GM19455 (cell line): ENCODE results near the gene DQX1.
A peak's percentile ranks its signal among the peaks of the same experiment; 100 is the strongest.
"Not testable (repeated sequence)": the region's sequence is repeated elsewhere in the genome, so short reads cannot be mapped to it uniquely, and the experiment has no call there.

Source experiments
- ATAC-seq: cut with Tn5 transposase; IDR thresholded peaks from one replicate; pipeline ENCODE4 v1.9.1; 2021; ENCODE audit not compliant: unreplicated experiment

Gene DQX1

GRCh38 chr2:74497777-74498499, 28.1 kb downstream of the DQX1 start:
- no peak for ATAC-seq

DNA sequence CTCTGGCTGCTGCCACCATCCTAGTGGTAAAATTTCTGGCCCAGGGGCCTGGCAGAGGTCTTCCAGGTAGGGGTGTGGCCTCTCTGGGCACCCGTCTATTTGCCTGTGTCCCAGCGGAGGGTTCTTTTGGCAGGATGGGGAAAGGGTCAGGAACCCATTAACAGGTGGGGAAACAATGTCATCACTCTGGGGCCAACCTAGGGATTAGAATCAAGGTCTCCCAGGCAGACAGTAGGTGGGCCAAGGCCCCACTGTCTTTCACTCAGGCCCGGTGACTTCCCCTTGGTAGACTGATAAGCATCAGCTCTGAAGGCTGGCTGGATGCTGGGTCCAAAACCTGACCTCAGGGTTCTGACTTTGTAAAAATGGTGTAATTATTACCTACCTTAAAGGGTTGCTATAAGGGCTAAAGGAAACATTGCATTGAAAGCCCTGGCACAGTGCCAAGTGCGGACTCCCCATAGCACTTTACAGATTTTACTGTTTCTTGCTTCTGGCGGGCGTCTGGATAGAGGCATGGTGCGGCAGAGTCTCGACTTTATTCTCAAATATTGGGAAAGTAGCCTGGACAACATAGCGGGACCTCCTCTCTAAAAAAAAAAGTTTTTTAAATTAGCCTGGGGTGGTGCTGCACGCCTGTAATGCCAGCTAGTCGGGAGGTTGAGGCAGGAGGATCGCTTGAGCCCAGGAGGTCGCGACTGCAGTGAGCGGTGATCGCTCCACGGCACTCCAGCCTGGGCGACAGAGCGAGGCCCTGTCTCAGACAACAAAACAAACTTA, 28.8 kb downstream of the DQX1 start:
- ATAC-seq: no peak

GRCh38 chr2:74495440-74495839, 30.6 kb downstream of the DQX1 start:
- ATAC-seq: no peak

DNA sequence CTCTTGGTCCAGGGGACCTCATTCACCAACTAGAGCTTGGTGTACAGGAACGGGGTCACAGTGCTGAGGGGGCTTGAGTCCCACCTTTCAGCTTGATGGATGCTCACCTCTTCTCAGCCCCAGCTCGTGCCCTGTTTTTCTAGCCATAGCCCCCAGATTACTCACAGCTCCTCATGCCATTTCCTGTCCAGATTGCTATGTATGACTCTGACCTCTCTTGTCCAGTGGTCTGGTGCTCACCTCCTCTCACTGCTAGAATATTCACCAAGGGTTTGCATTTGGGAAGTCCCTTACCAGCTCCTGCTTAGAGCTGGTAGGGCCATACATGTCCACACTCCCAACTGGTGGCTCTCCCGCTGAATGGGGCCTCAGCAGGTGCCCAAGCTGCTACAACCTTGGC, 32.5 kb downstream of the DQX1 start:
- no peak for ATAC-seq

- ATAC-seq: no peak
Observed at GRCh38 chr2:74491648-74492544, 34.1 kb downstream of the DQX1 start.

DNA sequence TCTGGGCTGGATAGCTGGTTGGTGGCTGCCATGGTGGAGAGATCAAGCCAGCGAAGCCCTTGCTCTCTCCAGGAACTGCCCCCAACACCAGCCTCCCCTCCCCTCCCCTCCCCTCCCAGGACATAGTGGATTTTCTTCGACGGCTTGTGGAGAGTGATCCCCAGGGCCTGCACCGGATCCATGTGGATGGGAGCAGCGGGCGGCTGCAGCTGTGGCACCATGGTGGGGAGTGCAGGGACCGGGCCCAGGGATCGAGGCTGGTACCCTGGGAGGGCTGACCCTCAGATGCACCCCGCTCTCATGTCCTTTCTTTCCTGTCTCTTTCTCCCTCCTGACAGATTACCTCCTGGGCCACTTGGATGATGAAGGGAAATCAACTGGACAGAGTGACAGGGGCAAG, 36.1 kb downstream of the DQX1 start:
- ATAC-seq: no peak

- ATAC-seq: no peak
Observed at GRCh38 chr2:74488643-74489481, 37.2 kb downstream of the DQX1 start.

GRCh38 chr2:74486141-74486540, 39.9 kb downstream of the DQX1 start:
- no peak for ATAC-seq

- ATAC-seq: not testable (repeated sequence)
Observed at GRCh38 chr2:74483675-74484164, 42.3 kb downstream of the DQX1 start.

GRCh38 chr2:74482801-74483674, 43.0 kb downstream of the DQX1 start, which contains the start of the genes CCDC142 and TTC31:
CCDC142 (minus strand) TSS chr2:74482998; CDS start chr2:74482837, 161 bp downstream.
TTC31 (plus strand) TSS chr2:74483081; CDS start chr2:74483096, 15 bp downstream.
- peak; percentile 94 for ATAC-seq

DNA sequence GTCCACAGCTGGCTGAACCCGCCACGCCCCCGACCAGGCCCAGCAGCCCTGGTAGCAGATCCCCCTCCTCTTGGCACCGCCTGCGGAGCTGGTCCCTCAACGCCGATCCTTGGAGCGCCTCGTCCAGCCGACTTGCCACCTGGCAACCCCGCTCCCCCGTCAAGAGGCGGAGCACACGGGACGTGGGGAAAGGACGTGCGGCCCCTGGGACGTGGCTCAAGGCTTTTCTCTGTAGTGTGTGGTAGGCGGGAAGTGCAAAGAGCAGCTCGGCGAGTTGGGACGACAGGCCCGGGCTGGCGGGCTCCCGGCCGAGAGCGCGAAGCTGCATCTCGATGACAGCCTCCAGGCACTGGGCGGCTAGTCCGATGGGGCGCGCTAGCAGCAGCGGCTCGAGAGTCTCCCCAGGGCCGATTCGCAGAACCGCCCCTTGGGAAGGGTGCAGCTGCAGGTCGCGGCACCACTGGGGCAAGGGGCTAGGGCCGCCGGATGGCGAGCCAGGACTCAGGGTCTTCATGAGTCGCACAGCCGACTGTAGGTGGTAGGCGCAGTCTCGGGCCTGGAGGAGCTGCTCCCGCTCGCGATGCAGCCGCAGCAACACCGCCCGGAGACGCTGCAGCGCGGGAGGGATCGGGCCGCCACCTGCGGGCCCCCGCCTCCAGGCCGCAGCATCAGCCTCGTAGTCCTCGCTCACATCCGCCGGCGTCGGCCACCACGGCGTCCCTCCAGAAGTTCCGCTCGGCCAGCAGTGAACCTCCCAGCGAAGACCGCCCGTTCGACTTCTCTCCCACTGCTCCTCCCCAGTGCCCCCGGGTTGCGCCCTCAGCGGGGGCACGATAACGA, 43.9 kb downstream of the DQX1 start:
- peak; percentile 34 for ATAC-seq

GRCh38 chr2:74481431-74481830, 44.6 kb downstream of the DQX1 start:
- ATAC-seq: no peak

- no peak for ATAC-seq
Observed at GRCh38 chr2:74474899-74475298, 51.1 kb downstream of the DQX1 start.

- no peak for ATAC-seq
Observed at GRCh38 chr2:74474481-74474880, 51.5 kb downstream of the DQX1 start.

DNA sequence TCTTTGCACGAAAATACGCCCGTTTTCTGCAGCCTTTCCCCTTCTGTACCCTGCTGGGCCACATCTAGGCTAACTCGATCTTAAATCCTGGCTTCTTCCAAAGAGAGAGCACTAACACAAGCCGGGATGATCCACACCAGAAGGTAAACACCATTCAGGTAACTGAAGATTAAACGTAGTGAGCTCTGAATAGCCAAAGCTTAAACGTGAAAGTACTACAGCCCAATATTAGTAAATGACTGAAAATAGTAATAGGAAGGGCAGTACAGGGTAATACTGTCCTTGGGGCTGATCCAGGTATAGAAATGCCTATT, 53.1 kb downstream of the DQX1 start:
- ATAC-seq: no peak

DNA sequence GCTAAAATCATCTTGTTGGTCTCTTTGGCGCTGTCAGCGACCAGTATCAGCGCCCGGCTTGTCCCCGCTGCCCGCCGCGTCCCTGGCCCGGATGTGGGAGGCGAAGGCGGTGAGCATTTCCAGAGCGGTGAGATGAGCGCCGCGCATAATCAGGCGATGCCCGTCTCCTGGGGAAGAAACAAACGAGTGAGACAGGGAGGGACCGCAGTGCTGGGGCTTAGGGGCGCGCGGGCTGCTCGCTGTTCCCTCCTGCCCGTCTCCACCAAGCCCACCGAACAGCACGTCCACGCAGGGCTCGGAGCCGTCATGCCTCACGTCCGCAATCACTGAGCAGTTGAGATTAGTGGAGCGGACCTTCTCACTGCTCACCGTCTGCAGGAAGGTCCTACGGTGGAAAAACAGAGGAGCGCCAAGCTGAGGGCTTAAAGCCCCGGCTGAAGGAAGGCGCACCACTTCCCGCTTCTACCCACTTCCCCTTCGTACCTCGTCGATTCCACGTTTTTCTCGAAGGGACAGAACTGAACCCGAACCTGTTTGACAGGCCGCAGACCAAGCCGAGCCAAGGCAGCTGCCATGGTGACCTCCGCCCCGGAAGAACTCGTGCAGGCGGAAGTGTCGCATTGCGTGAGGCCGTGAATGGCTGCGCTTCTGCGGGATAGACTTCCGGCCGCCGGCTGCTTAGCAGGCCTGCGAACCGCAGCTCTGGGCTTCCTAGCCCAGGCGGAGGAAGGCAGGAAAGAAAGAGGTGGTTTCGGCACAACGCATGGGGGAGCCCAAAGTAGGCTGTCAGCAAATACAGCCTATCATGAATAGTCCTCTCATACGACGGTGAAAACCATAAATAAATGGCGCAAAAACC, 53.7 kb downstream of the DQX1 start, which contains the start of gene MRPL53:
Gene MRPL53 (minus strand): TSS at position 595 of the 859 bp plus-strand sequence. CDS start 20 bp downstream, at position 575.
- ATAC-seq: peak; percentile 89

DNA sequence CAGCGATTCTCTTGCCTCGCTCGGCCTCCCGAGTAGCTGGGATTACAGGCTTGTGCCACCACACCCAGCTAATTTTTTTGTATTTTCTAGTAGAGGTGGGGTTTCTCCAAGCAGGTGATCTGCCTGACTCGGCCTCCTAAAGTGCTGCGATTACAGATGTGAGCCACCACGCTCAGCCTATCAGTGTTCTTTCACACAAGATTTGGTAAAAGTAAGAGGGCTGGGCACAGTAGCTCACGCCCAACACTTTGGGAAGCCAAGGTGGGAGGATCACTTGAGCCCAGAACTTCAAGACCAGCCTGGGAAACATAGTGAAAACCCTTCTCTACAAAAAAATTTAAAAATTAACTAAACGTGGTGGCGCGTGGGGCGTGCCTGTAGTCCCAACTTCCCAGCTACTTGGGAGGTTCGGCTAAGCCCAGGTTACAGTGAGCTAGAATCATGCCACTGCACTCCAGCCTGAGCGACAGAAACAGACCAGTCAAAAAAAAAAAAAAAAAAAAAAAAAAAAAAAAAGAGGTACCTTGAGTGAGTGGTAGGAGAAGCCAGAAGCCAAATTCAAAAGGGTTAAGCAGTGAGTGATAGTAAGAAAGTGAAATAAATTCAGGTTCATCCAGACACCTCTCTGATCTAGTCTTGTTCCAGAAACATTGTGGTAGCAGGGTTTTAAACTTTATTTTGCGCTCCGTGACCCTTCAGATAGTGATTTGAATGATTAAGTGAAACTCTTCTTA, 54.5 kb downstream of the DQX1 start:
- no peak for ATAC-seq
